Ecto neural progenitor cell (in vitro differentiated cells): ENCODE data around the gene ZNF43.
A peak's percentile ranks its signal among the peaks of the same experiment; 100 is the strongest.
"Not testable (repeated sequence)": the region's sequence is repeated elsewhere in the genome, so short reads cannot be mapped to it uniquely, and the experiment has no call there.

Experiments used
- DNase-seq: peaks from one replicate; pipeline ENCODE4 v3.0.0-alpha.2; 2018; ENCODE audit warnings: low spot score

ZNF43 gene

DNA sequence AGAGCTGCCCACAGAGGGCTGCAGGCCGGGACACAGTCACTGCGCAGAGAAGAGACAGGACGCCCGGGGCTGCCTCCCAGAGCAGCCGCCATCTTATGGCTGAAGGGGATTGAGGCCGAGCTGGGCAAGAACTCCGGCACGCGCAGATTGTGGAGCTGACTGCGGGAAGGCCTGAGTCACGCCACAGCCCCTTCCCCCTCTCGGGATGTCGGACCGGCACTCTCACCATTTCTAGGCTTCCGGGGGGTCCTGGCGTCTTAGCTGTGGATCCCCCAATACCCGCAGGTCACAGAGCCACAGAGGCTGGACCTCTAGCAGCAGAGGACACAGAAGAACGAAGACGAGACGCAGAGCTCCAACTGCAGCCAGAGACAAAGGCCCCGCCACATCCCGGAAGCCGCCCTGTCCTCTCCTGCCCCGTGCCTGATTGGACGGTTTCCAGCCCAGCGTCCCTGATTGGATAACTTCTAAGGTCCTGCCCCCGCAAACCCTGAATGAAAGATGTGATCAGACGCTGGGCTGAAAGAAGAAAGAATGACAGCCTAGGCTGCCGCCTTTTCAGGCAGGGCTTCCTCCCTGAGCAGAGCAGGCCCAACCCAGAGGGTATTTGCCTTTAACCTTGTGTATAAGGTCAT lies at the start of gene ZNF43:
Gene ZNF43 (minus strand): TSS at position 373 of the 635 bp plus-strand sequence. CDS start 144 bp downstream, at position 229.
- peak; percentile 95 for DNase-seq

DNA sequence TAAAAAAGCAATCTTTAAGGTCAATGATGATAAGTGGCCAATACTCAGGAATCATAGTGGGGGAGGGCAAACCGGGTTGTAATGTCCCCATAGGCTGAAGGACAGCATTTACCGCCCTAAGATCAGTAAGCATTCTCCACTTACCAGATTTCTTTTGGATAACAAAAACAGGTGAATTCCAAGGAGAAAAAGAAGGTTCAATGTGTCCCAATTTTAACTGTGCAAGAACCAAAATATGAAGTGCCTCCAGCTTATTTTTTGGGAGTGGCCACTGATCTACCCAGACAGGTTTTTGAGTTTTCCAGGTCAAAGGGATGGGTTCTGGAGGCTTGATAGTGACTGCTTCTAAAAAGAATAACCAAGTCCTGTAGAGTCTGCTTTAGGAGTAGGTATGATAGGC lies 49.5 kb upstream of the ZNF43 start:
- not testable (repeated sequence) for DNase-seq

DNA sequence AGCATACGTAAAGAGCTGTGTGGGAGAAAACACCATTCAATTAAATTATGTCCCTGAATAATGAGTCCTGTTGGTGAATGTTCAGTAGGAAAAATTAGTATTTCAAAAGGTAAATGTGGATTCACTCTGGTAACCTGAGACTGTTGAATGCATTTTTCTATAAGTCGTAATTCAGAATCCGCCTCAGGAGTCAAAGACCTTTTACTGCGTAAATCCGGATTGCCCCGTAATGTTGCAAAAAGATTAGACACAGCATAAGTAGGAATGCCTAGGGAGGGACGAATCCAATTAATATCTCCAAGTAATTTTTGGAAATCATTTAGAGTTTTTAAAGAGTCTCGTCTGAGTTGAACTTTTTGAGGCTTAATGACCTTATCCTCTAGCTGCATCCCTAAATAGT lies 48.8 kb upstream of the ZNF43 start:
- not testable (repeated sequence) for DNase-seq

DNA sequence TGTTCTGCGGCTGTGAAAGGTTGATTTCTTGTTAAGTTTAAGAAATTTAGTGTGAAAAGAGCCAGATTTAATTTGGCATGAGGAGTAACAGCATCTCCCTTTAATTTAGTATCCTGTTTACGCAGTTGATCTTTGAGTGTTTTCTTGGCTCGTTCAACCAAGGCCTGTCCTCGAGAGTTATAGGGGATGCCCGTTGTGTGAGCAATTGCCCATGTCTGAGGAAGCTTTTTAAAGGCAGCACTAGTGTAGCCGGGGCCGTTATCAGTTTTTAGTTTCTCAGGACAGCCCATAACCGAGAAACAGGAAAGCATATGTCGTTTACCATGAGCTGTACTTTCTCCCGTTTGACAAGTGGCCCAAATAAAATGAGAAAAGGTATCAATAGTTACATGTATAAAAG lies 47.5 kb upstream of the ZNF43 start:
- no peak for DNase-seq

DNA sequence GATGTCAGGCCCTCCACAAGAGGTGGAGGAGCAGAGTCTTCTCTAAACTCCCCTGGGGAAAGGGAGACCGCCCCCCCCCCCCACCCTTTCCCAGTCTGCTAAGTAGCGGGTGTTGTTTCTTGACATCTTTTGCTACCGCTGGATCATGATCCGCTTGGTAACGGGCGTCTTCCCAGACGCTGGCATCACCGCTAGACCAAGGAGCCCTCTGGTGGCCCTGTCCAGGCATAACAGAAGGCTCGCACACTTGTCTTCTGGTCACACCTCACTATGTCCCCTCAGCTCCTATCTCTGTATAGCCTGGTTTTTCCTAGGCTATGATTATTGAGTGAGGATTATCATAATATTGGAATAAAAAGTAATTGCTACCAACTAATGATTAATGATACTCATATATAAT lies 44.8 kb upstream of the ZNF43 start:
- not testable (repeated sequence) for DNase-seq

DNA sequence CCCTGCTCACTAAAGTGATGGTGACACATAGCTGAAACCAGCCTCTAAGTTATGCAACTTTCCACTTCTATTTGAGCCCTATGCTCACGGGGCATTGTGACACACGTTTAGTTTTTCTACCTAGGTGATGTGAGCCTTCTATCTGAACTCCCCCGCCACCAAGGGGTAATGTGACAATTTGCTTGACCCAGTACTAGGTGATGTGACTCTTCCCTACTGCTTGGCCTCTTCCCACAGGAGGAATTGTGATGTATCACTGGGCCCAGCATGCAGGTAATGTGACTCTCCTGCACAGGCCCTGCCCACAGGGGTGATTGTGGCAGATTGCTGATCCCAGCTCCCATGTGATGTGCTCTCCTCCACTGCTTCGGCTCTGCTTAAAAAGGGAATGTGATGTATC lies 42.7 kb upstream of the ZNF43 start:
- no peak for DNase-seq

DNA sequence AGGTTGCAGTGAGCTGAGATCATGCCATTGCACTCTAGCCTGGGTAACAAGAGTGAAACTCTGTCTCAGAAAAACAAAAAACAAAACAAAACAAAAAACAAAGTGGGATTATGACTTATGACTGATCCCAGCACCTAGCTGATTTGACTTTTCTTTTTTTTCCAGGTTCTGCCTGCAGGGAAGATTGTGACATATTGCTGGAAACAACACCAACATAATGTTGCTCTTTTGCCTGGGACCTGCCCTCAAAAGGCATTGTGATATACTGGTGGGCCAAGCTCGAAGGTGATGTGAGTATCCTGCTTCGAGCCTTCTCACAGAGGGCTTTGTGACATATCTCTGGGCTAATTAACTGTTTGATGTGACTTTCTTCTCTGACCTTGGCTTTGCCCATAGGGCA lies 42.0 kb upstream of the ZNF43 start:
- no peak for DNase-seq

DNA sequence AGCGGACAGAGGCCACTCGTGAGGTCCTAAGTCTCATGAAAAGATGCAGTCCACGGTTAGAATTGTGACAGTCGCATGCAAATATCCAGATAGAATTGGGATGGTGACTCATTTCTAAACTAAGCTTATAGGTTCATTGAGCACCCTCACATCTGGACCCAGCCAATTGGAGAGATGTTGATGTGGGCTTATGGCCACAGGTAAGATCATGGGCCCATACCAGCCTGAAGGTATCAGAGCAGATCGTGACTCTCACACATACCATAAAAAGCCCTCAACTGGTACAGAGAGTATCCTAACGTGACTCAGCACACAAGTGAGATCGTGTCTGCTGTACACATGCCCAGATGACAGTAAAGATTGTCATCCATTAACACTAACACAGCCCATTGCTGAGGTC lies 40.6 kb upstream of the ZNF43 start:
- DNase-seq, result not testable (repeated sequence)

DNA sequence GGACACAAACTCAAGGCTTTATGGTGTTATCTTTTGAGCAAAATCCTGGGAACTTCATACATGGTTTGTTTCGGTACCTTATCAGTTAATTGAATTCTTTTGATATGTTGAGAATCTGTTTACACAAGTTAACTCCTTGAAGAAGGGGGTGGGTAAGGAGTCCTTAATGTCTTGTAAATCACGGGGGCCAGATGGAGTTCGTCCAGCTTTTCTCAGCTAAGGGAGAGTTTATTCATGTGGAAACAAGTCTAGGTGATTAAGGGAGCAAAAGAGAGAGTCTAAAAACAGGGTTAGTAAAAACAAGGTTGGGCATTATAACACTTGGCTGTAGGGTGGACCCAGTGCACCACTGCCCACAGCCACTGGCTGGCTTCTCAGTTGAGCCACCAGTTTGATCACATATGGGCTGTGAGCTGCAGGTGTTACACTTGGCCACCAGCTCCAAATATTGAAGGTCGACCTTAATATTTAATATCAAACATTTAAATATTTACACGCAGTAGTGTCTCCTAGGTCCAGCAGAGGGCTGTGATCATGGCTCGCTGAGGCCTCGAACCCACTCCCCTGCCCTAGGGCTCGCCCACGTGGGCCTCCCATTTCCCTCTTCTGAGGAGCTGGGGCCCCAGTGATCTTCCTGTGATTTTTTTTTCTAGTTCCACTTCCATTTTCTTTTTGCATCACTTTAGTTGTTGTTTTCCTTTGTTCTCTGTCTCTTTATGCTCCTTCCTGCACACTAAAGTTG lies 21.0 kb upstream of the ZNF43 start:
- DNase-seq, result no peak

DNA sequence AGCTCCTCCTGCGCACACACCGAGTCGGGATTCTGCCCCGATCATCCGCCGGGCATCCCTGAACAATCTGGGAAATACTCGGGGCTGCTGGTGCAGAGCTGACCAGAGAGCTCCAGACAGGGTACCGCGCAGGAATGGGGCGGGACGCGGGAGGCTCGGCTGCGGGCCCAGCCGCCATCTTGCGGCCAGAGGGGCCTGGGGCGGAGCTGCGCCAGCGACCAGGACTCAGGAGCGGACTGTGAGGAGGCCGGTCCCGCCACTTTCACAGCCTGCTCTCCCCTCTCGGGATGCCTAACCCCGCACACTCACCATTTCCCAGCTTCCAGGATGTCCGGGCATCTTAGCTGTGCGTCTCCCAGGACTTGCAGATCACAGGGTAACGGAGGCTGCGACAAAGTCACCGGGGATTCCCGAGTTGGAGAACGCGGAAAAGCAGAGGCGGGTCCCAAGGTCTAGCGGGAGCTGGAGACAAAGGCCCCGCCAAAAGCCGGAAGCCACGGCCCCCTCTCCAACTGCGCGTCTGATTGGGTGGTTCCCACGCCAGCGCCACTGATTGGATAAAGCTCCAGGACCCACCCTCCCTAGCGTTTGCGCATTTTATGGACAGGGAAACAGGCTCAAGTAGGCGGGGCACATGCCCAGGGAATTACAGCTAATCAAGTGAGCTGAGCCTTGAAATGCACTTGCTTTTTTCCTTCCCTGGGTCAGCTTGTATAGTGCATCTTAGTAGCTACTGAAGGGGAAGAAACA lies 15.8 kb upstream of the ZNF43 start:
- peak; percentile 97 for DNase-seq

DNA sequence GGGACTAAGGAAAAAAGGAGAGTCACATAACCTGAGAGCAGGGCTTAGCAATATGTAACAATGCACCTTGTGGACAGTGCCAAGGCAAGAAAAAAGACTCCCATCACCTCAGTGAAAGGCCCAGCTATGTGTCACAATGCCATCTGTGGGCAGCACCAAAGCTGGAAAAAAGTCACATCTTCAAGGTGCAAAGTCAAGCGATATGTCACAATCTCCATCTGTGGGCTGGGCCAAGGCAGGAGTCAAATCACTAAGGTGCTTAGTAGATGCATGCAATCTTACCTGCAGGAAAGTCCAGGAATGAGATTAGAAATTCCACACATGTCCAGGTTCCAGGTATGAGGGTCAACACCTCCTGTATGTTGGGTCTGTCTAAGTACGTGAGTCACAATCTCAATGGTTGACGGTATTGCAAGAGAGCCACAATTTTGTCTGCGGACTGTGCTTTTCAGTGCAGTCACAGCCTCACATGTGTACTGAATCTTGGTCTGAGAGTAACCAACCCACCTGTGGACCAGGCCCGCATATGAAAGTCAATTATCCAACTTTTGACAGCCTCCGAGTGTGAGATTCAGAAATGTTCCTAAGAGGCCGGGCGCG lies 14.8 kb upstream of the ZNF43 start:
- no peak for DNase-seq

DNA sequence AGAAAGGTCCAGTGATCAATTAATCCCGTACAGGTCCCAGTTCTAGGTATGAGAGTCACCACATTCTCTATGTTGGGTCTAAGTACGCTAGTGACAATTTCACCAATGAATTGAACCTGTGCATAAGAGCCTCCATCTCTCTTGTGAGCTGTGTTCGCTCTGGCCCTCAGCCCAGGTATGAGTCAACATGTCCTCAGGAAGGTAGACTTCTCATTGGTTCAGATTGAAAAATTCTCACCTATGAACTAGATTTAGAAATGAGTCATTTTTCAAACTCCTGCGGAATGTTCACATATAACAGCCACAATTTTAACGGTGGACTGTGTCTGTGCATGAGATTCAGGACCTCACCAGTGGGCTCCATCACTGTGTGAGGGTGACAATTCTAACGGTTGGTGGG lies 12.7 kb upstream of the ZNF43 start:
- no peak for DNase-seq

DNA sequence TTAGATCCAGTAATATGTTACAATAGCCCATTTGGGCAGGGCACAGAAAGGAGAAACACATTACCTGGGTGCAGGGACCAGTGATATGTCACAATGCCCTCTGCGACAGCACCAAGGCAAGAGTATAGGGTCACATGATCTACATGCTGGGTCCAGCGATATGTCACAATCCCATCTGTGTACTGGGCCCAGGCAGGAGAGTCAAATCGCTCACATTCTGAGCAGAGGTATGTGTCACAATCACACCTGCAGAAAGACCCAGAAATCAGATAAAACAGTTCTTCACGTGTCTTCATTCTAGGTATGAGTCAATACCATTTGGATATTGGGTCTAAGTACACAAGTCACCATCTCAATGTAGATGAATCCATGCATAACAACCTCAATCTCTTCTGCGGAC lies 7.1 kb upstream of the ZNF43 start:
- no peak for DNase-seq

DNA sequence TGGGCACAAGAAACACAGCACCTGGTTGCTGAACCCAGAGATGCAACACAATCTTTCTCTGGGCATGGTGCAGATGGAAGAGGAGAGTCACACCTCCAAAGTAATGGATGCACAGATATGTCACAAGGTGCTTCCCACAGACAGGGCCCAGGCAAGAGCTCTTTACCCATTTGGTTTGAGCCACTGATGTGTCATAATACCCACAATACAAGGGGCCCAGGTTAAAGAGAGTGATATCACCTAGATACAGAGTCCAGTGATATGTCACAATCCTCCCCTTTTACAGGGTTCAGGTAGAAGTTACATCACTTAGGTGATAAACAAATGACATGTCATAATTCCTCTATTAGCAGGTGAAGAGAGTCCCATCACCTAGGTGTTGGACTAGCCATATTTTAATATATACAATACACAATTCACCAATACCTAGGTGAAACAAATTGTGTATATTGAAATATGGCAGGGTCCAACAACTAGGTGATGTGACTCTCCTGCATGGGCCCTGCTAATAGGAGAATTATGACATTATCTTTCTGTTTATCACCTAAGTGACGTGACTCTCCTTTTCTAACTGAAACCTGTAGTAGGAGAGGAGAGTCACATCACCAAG lies 5.6 kb upstream of the ZNF43 start:
- no peak for DNase-seq

DNA sequence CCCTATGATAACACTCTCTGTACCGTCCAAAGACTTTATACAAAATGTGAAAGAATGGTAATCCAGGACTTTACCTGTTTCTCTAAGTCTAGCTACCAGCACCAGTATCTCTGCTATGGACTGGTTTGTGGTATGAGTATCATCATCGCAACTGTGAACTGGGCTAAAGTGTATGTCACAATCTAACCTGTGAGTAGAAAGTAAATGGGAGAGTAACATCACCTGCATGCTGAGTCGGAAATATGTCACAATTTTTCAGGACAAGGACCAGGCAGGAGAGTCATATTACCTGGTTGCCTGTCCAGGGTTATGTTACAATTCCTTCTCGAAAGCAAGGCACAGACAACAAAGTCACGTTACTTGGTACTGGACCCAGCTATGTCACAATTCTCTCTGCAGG lies 5.1 kb upstream of the ZNF43 start:
- no peak for DNase-seq

DNA sequence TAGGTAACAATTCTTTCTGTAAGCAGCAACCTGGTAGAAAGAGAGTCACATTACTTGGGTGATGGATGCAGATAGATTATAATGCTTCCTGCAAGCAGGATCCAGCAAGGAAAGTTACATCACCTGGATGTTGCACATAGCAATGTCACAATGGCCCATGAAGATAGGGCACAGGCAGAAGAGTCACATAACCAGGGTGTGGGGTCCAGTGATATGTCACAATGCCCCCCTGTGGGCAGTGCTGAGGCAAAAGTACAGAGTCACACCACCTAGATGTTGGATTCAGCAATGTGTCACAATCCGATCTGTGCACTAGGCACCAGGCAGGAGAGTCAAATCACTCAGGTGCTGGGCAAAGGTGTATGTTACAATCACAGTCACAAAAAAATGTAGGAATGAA lies 4.0 kb upstream of the ZNF43 start:
- DNase-seq, result no peak

DNA sequence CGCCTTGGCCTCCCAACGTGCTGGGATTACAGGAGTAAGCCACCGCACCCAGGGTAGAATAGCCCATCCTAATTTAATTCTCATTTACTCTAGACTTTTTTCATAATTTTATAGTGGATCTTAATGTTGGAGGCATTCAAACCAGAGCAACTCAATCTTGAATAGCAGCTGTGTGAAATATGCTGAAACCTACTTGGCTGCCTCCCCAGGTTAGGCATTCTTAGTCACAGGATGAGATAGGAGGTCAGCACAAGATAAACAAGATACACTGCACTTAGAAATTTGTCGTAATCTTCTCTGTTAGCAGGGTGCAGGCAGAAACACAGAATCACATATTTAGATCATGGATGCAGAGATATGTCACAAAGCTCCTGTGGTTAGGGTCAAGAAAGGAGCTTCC lies 2.7 kb upstream of the ZNF43 start:
- DNase-seq, result no peak

DNA sequence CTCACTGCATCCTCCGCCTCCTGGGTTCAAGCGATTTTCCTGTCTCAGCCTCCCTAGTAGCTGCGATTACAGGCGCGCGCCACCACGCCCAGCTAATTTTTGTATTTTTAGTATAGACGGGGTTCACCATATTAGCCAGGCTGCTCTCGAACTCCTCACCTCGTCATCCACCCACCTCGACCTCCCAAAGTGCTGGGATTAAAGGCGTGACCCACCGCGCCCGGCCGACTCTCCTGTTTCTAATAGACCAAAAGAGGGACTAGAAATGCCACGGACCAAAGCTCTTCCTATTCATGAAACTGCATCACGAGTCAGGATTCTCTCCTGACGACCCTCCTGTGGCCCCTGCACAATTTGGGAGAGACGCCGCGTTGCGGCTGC lies 563 bp downstream of the ZNF43 start:
- no peak for DNase-seq

DNA sequence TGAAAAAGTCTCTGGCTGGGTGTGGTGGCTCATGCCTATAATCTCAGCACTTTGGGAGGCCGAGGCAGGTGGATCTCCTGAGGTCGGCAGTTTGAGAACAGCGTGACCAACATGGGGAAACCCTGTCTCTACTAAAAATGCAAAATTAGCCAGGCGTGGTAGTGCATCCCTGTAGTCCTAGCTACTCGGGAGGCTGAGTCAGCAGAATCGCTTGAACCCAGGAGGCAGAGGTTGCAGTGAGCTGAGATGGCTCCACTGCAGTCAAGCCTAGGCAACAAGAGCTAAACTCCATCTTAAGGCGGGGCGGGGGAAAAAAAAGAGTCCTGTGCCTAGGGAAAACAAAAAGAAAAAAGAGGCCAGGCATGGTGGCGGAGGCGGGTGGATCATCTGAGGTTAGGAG lies 2.2 kb downstream of the ZNF43 start:
- no peak for DNase-seq

DNA sequence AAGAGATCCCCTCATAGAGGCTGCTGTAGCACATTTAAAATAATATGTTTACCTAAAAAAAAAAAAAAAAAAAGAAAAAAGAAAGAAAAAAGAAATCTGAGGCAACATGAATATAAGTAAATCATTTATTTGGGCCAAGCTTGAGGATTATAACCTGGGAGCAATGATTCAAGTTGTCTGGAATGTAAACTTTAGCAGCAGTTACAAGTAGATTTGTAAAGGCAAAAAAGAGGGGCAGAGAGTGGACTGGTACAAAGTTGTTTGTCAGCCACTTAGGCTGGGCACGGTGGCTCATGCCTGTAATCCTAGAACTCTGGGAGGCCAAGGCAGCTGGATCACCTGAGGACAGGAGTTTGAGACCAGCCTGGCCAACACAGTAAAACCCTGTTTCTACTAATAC lies 11.3 kb downstream of the ZNF43 start:
- no peak for DNase-seq

DNA sequence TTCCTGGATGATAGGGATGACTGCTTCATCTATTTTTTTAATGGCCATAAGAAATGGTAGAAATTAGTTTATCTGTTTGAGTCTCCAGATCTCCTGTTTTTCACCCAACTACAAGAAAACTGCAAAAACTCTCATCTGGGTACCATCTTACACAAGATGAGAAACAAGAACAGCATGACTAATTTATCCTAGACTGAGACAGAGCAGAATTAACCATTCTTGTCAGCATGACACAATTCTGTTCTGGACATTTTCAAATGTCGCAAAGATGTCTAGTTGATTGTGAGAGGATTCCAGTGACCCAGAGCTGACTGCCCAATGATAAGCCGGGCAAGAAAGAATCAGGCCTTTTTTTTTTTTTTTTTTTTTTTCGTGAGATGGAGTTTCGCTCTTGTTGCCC lies 12.8 kb downstream of the ZNF43 start:
- no peak for DNase-seq

DNA sequence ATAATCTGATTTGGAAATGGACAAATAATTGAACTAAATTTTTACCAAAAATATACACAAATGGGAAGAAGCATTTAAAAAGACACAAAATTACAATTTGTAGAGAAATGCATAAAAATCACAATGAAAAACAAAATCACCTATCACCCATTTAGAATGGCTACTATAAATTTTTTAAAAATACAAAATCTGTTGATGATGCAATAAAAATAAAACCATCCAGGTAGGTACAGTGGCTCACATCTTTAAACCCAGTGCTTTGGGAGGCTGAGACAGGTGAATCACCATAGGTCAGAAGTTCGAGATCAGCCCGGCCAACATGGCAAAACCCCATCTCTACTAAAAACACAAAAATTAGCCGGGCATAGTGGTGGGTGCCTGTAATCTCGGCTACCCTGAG lies 23.5 kb downstream of the ZNF43 start:
- no peak for DNase-seq
